Calu3 (cell line): Measurements from ENCODE around the gene YWHAH. TPM values are rescaled to one million over a fixed set of nuclear protein-coding genes. Genes with fewer than 3 reads are reported as not detected.

Experiments
- BruUV-seq: library from RNA; stranded (reverse); fragments of 400-500 nt; replicated peaks from 2 replicates; lab custom pipeline; 2021; lab: Mats Ljungman, UMichigan
- CTCF ChIA-PET: fragments of 300-600 bp; sonication (Branson Sonifier 250); formaldehyde crosslinking; loops from one replicate; lab custom pipeline; 2022; ENCODE audit warnings: antibody characterized with exemption; lab: Charles Lee
- DNase-seq: peaks from one replicate; pipeline ENCODE4 v3.0.0; 2022
- H3K27ac Mint-ChIP-seq: one replicate; pipeline ENCODE4 v1.8.0; 2022; ENCODE audit warnings: mixed read lengths; ENCODE audit not compliant: unreplicated experiment
- H3K27me3 Mint-ChIP-seq: one replicate; pipeline ENCODE4 v1.8.0; 2022; ENCODE audit warnings: mixed read lengths; ENCODE audit not compliant: unreplicated experiment
- H3K36me3 Mint-ChIP-seq: one replicate; pipeline ENCODE4 v1.8.0; 2022; ENCODE audit warnings: mild to moderate bottlenecking, moderate library complexity, mixed read lengths; ENCODE audit not compliant: insufficient read depth, unreplicated experiment
- H3K4me1 Mint-ChIP-seq: one replicate; pipeline ENCODE4 v1.8.0; 2022; ENCODE audit warnings: mild to moderate bottlenecking, low read depth, mixed read lengths; ENCODE audit not compliant: unreplicated experiment
- H3K4me3 Mint-ChIP-seq: one replicate; pipeline ENCODE4 v1.8.0; 2022; ENCODE audit warnings: mild to moderate bottlenecking, low read depth, moderate library complexity, mixed read lengths; ENCODE audit not compliant: unreplicated experiment
- H3K9me3 Mint-ChIP-seq: one replicate; pipeline ENCODE4 v1.8.0; 2022; ENCODE audit warnings: low read depth, mixed read lengths; ENCODE audit not compliant: unreplicated experiment
- intact Hi-C: fragments of 100-400 bp; cut with micrococcal nuclease; formaldehyde crosslinking; loops from one replicate; pipeline ENCODE4 v1.10.0; 2022; ENCODE audit not compliant: unreplicated experiment
- total RNA-seq: library from RNA; stranded (reverse); gene quantifications from 2 replicates; pipeline ENCODE4 v1.2.3, GENCODE V29; 2022
- TF ChIP-seq, protein P1 (sequence below): fragments of 200-600 bp; IDR thresholded peaks from one replicate; pipeline ENCODE4 v1.8.0; 2022; ENCODE audit warnings: antibody characterized with exemption; ENCODE audit not compliant: unreplicated experiment

The YWHAH gene
- total RNA-seq, 1 experiment from 2014 or later: 197 TPM

GRCh38 chr22:31922534-31922933, 21.8 kb upstream of the YWHAH start:
- CTCF ChIA-PET: no interaction called here
- Mint-ChIP-seq H3K27me3 (peaks cover 23% of the 10 kb centered on the region), H3K9me3 (no peaks in the 10 kb centered on the region)

GRCh38 chr22:31923136-31923535, 21.2 kb upstream of the YWHAH start:
- peaks cover 29% of the 10 kb centered on the region for H3K27me3 Mint-ChIP-seq
- no peaks in the 10 kb centered on the region for H3K36me3 Mint-ChIP-seq
- no peaks in the 10 kb centered on the region for H3K9me3 Mint-ChIP-seq
- BruUV-seq: no TSS peak
- CTCF ChIA-PET: no interaction called here
- H3K4me3 Mint-ChIP-seq: no peak overlapping the region
- intact Hi-C loops: no loop called here
- H3K27ac Mint-ChIP-seq: no peak overlapping the region
- no peaks in the 10 kb centered on the region for H3K4me1 Mint-ChIP-seq
- no peak for DNase-seq
- TF ChIP-seq, protein P1, sequence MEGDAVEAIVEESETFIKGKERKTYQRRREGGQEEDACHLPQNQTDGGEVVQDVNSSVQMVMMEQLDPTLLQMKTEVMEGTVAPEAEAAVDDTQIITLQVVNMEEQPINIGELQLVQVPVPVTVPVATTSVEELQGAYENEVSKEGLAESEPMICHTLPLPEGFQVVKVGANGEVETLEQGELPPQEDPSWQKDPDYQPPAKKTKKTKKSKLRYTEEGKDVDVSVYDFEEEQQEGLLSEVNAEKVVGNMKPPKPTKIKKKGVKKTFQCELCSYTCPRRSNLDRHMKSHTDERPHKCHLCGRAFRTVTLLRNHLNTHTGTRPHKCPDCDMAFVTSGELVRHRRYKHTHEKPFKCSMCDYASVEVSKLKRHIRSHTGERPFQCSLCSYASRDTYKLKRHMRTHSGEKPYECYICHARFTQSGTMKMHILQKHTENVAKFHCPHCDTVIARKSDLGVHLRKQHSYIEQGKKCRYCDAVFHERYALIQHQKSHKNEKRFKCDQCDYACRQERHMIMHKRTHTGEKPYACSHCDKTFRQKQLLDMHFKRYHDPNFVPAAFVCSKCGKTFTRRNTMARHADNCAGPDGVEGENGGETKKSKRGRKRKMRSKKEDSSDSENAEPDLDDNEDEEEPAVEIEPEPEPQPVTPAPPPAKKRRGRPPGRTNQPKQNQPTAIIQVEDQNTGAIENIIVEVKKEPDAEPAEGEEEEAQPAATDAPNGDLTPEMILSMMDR: no peak

More at GRCh38 chr22:31922534-31922933, 21.8 kb upstream of the YWHAH start:
- TF ChIP-seq, protein P1: no peak
- intact Hi-C loops: no loop called here
- Mint-ChIP-seq H3K36me3 (no peaks in the 10 kb centered on the region), H3K4me1 (no peaks in the 10 kb centered on the region), H3K4me3 (no peak overlapping the region), H3K27ac (no peak overlapping the region)
- no TSS peak for BruUV-seq
- DNase-seq: no peak

- Mint-ChIP-seq H3K27me3 (peaks cover 33% of the 10 kb centered on the region), H3K4me1 (no peaks in the 10 kb centered on the region), H3K9me3 (no peaks in the 10 kb centered on the region), H3K4me3 (no peak overlapping the region), H3K27ac (no peak overlapping the region), H3K36me3 (no peaks in the 10 kb centered on the region)
- TF ChIP-seq, protein P1: no peak
- DNase-seq: no peak
- CTCF ChIA-PET: no interaction called here
- BruUV-seq: no TSS peak
- intact Hi-C loops: no loop called here
These were observed 20.6 kb upstream of the YWHAH start for GRCh38 chr22:31923747-31924146.

DNA sequence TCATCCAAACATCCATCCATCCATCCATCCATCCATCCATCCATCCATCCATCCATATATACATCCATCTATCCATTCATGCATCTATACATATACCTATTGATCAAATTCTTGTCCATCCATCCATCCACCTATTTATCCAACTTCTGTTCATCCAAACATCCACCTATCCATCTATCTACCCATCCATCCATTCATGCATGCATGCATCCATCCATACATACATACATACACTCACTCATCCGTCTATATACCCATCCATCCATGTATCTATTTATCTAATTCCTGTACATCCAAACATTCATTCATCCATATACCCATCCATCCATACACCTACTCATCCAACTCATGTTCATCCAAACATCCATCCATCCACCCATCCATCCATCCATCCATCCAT, 19.3 kb upstream of the YWHAH start:
- Mint-ChIP-seq H3K9me3 (no peaks in the 10 kb centered on the region), H3K4me3 (no peak overlapping the region), H3K27ac (no peak overlapping the region), H3K4me1 (no peaks in the 10 kb centered on the region), H3K27me3 (peaks cover 43% of the 10 kb centered on the region), H3K36me3 (no peaks in the 10 kb centered on the region)
- CTCF ChIA-PET: no interaction called here
- TF ChIP-seq, protein P1: no peak
- intact Hi-C loops: no loop called here
- BruUV-seq: no TSS peak
- no peak for DNase-seq
